Measurements from ENCODE around the gene MYADML2.
"Not testable (repeated sequence)": the region's sequence is repeated elsewhere in the genome, so short reads cannot be mapped to it uniquely, and the experiment has no call there.

MYADML2 gene

DNA sequence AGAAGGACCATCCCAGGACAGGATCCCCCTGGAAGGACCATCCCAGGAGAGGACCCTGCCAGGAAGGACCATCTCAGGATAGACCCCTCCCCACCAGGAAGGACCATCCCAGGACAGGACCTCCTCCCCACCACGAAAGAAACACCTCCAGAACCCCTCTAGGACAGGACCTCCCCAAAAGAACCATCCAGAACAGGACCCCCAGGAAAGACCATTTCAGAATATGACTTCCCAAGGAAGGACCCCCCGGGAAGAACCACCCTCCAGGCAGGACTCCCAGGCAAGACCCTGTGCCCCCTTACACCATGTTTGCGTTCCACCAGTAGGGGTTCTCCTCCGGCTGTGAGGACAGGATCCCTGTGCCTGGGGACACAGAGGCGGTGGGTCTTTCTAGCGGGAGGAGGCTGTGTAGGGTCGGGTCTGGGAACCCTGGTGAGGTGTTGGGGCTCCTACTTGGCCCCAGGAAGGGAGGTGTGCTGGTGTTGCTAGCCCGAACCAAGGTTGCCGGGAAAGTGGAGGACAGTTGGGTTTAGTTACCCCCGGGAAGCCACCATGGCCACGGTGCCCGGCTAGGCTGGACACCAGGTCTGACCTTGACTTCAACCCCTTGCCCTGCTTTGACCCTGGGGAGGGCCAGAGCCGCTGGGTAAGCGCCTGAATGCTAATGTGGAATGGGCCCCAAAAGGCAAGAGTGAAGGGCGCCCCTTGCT, 11.8 kb upstream of the MYADML2 start:
- no peak for DNase-seq (ENCODE audit: low read depth in 2 of 2)

- no peak for DNase-seq (ENCODE audit: low read depth in 2 of 2)
Measured at GRCh38 chr17:81957691-81958432, 10.8 kb upstream of the MYADML2 start.

DNA sequence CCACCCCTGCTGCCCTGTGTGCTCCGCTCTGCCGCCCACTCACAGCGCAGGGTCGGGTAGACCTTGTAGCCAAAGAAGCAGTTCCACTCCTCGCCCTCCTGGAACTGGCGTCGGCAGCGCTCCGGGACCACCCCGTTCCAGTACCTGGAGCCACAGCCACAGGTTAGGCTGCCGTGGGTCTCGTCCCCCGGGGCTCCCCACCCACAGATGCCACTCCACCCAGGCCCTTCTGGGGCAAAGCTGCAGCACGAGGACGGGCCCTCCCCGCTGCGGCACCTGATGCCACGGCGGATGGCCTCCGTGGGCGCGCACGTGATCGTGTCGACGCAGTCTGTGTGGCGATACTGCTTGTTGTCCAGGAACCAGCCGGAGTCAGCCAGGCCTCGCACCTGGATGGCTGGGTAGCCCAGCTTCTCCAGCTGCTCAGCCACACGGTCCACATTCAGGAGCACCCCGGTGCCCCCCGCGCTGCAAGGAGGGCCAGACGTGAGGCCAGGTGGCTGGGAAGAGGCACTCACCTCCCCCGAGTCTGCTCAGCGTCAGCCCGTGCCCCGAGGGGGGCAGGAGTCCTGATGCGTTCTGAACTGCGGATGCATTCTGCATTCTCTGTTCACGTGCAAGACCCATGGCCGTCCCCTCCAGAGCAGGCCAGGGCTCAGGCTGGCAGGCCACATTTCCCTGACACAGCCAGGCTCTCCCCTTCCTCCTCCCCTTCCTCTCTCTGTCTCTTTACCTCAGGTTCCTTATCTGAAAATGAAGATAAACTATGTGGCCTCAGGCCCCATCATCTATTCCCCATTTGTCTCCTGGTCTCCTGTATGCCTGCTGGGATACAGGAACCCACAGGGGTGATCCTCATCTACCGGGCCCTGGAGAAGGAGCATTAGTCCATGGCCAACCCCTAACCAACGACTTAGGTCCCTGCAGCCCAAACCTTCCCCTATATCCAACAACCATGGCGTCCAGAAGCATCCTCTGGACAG, 9.9 kb upstream of the MYADML2 start:
- DNase-seq (ENCODE audit: low read depth in 2 of 2): no peak

- no peak for DNase-seq (ENCODE audit: low read depth in 2 of 2)
Measured at GRCh38 chr17:81955756-81956544, 8.9 kb upstream of the MYADML2 start.

GRCh38 chr17:81955058-81955681, 8.1 kb upstream of the MYADML2 start:
- no peak for DNase-seq (ENCODE audit: low read depth in 2 of 2)

GRCh38 chr17:81954131-81955057, 7.4 kb upstream of the MYADML2 start:
- no peak for DNase-seq (ENCODE audit: low read depth in 2 of 2)

- not testable (repeated sequence) for DNase-seq (ENCODE audit: low read depth in 2 of 2)
Measured at GRCh38 chr17:81953443-81953842, 6.4 kb upstream of the MYADML2 start.

DNA sequence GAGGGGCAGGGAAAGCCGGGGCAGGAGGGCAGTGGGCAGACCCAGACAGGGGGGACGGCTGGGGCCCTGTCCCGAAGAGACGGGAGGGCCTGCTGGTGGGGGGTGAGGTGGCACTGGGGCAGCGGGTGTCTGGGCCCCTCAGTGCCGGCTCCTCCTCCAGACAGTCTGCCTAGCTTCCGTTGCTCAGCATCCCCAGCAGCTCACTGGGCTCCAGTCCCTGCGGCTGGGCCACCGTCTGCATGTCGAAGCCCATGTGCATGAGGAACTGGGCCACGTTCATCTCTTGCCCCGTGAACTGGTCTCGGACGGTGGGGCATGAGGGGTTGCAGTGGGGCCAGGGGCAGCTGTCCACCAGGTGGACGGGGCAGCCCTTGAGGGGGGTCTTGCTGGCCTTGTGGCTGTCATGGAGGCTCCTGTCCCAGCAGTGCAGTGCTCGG, 5.8 kb upstream of the MYADML2 start:
- DNase-seq (ENCODE audit: low read depth in 2 of 2): no peak

- DNase-seq (ENCODE audit: low read depth in 2 of 2): no peak
Measured at GRCh38 chr17:81951785-81952684, 5.0 kb upstream of the MYADML2 start.

DNA sequence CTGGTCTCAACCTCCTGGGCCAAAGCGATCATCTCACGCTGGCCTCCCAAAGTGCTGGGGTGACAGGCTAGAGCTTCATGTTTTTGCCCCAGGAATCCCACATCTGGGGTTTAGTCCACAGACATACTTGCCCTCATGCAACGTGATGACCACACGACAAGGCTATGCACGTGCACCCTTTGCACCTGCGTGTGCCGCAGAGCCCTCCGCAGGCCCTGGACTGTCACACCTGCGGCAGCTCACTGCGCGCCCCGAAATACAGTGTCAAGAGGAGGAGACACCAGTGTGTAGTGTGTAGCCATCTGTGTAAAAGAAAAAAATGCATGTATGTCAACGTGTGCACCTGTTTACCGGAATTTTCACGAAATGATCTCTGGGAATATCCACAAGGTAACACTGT, 3.5 kb upstream of the MYADML2 start:
- DNase-seq (ENCODE audit: low read depth in 2 of 2): no peak

DNA sequence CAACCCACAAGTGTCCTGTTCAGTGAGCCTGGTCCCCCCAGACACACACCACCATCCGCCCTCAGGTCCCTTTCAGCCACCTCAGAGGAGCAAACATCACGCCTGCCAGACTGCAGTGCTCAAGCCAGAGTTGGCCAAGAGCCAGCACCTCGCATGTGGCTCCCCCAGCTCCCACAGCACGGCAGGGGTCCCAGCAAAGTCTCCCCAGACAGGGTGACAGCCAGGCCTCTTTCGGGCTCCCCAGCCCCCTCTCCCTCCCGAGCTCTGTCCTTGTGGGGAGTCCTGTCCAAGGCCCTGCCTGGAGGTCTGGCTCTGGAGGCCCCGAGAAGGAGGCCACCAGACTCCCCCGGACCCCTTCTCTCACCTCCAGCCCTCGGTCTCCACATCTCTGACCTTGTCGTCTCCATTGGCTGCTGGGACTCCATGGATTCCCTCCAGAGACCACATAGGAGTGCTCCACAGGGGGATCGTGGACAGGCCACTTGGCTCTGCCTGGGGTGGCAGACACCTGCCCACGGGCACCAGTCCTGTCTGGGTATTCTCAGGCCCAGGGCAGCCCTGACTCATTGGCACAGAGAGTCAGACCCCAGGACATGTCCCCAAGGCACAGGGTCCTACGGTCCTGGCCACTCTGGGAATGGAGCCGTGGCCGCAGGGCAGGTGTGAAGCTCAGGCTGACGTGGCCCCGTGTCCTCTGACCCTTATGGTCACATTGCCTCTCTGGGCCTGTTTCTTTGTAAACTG, 1.8 kb upstream of the MYADML2 start:
- DNase-seq (ENCODE audit: low read depth in 2 of 2): no peak

- no peak for DNase-seq (ENCODE audit: low read depth in 2 of 2)
Measured at GRCh38 chr17:81944858-81945257, 2.2 kb downstream of the MYADML2 start.

GRCh38 chr17:81942167-81942553, 4.9 kb downstream of the MYADML2 start:
- DNase-seq (ENCODE audit: low read depth in 2 of 2): no peak

GRCh38 chr17:81941484-81942166, 5.4 kb downstream of the MYADML2 start:
- DNase-seq (ENCODE audit: low read depth in 2 of 2): no peak

DNA sequence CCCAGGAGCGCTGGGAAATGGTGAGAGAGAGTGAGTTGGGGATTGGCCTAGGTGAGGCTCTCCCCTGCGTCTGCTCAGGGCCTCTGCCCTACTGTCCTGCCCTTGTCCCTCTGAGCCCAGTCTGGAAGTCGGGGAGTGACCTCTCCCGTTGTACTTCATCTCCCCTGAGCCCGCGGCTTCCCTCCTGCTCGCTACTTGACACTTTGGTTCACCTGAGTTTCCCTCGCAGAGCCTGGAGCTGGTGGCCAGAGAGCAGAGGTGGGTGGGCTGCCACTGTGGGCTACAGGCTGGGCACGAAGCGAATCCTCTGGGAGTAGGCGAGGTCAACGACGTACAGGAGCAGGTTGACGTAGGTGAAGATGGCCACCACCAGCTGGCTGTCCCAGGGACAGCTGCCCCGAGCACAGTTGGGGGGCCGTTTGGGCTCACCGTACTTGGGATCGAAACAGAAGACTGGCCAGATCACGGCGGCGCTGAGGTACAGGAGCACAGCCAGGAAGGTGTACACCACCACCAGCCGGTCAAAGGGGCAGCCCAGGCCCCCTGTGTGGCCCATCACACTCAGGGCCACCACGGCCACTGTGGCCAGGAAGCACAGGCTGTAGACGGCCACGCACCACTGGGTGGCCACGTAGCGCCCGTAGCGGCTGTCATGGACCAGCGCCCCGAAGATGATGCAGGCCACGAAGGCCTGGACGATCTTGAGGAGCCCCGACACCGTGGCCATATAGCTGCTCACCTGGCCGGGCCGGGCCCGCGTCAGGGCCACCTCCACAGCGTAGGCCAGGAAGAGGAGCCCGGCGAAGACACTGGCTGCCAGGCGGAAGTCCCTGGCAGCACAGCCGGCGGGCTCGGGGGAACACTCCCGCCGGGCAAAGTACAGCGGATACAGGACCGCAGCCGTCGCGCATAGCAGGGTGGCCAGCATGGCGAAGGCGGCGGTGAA, 6.2 kb downstream of the MYADML2 start:
- no peak for DNase-seq (ENCODE audit: low read depth in 2 of 2)

DNA sequence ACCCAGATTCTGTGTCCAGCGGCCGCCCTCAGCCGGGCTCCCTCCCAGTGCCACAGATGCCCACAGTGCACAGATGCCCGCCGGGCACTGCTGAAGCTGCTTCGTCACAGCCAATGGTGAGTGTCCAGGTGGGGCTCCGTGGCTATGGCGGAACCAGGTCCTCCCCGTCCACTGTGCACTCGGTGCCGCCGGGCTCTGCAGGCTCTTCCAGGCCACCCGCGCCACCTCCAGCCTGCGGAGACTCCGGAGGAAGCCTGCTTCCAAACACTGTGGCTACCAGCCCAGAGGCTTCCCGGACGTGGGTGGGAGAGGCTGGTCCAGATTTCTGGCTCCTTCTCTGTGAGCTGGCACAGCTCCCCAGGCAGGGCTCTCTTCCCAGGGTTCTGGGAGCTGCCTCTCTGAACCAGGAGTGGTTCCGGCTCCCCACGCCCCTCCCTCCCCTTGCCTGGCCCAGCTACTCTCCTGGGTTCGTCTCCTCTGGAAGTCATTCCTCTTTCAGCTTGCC, 7.1 kb downstream of the MYADML2 start:
- DNase-seq (ENCODE audit: low read depth in 2 of 2): no peak

Measured in activated CD4-positive, alpha-beta T cell treated with anti-CD3 and anti-CD28 coated beads for 24 hours (primary cell).